Endometrium (tissue), 2 donors: ENCODE measurements around the gene KRT36.

Experiments
- FAIRE-seq: peaks from 2 replicates; lab custom pipeline; 2012; peaks lifted over from hg19 to GRCh38; lab: Jason Lieb, UNC
- donor health status: control.
- donor health status: control.

The KRT36 gene

GRCh38 chr17:41476866-41477815 lies 12.6 kb downstream of the KRT36 start:
- FAIRE-seq, result no peak

GRCh38 chr17:41475421-41475820 lies 14.3 kb downstream of the KRT36 start:
- FAIRE-seq, result no peak

GRCh38 chr17:41474863-41475262 lies 14.8 kb downstream of the KRT36 start:
- no peak for FAIRE-seq

GRCh38 chr17:41468346-41468745 lies 21.4 kb downstream of the KRT36 start:
- no peak for FAIRE-seq

- FAIRE-seq, result no peak
Measured at GRCh38 chr17:41467561-41467960, 22.1 kb downstream of the KRT36 start.

GRCh38 chr17:41466988-41467387 lies 22.7 kb downstream of the KRT36 start, which contains the start of gene KRT32:
TSS of gene KRT32 (minus strand) at chr17:41467386. CDS start at chr17:41467325, 61 bp downstream.
- no peak for FAIRE-seq

- no peak for FAIRE-seq
Measured at GRCh38 chr17:41464682-41465081, 25.0 kb downstream of the KRT36 start.

- no peak for FAIRE-seq
Measured at GRCh38 chr17:41464173-41464572, 25.5 kb downstream of the KRT36 start.

GRCh38 chr17:41463746-41464145 lies 26.0 kb downstream of the KRT36 start:
- FAIRE-seq, result no peak

GRCh38 chr17:41462705-41463104 lies 27.0 kb downstream of the KRT36 start:
- FAIRE-seq, result no peak

- no peak for FAIRE-seq
Measured at GRCh38 chr17:41457676-41458075, 32.0 kb downstream of the KRT36 start.

GRCh38 chr17:41456204-41456603 lies 33.5 kb downstream of the KRT36 start:
- FAIRE-seq, result no peak

- no peak for FAIRE-seq
Measured at GRCh38 chr17:41455236-41455635, 34.5 kb downstream of the KRT36 start.

- no peak for FAIRE-seq
Measured at GRCh38 chr17:41453066-41453465, 36.6 kb downstream of the KRT36 start.

- no peak for FAIRE-seq
Measured at GRCh38 chr17:41452281-41452680, 37.4 kb downstream of the KRT36 start.

- FAIRE-seq, result no peak
Measured at GRCh38 chr17:41451154-41451728, 38.5 kb downstream of the KRT36 start.

- FAIRE-seq, result no peak
Measured at GRCh38 chr17:41449008-41449407, 40.7 kb downstream of the KRT36 start.

GRCh38 chr17:41448506-41448905 lies 41.2 kb downstream of the KRT36 start:
- no peak for FAIRE-seq

GRCh38 chr17:41446806-41447205 lies 42.9 kb downstream of the KRT36 start:
- FAIRE-seq, result peak; percentile 26

- no peak for FAIRE-seq
Measured at GRCh38 chr17:41444640-41445039, 45.1 kb downstream of the KRT36 start.

GRCh38 chr17:41444186-41444585 lies 45.5 kb downstream of the KRT36 start:
- no peak for FAIRE-seq

GRCh38 chr17:41442739-41443138 lies 47.0 kb downstream of the KRT36 start:
- FAIRE-seq, result no peak

GRCh38 chr17:41440531-41441033 lies 49.1 kb downstream of the KRT36 start, which contains the start of gene KRT38:
TSS of gene KRT38 (minus strand) at chr17:41440983. CDS start at chr17:41440921, 62 bp downstream.
- FAIRE-seq, result no peak
